Stimulated activated CD8-positive, alpha-beta memory T cell treated with anti-CD3 and anti-CD28 coated beads, Interleukin-15, amount 100 ng/mL, for 48 hours (primary cell): ENCODE data around the gene CERCAM.

Experiments
- DNase-seq, 2 donors: peaks; one replicate each; pipeline ENCODE4 v3.0.0-alpha.2; 2020; ENCODE audit warnings: low read depth in 2 of 2

The CERCAM gene, protein sequence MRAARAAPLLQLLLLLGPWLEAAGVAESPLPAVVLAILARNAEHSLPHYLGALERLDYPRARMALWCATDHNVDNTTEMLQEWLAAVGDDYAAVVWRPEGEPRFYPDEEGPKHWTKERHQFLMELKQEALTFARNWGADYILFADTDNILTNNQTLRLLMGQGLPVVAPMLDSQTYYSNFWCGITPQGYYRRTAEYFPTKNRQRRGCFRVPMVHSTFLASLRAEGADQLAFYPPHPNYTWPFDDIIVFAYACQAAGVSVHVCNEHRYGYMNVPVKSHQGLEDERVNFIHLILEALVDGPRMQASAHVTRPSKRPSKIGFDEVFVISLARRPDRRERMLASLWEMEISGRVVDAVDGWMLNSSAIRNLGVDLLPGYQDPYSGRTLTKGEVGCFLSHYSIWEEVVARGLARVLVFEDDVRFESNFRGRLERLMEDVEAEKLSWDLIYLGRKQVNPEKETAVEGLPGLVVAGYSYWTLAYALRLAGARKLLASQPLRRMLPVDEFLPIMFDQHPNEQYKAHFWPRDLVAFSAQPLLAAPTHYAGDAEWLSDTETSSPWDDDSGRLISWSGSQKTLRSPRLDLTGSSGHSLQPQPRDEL

DNA sequence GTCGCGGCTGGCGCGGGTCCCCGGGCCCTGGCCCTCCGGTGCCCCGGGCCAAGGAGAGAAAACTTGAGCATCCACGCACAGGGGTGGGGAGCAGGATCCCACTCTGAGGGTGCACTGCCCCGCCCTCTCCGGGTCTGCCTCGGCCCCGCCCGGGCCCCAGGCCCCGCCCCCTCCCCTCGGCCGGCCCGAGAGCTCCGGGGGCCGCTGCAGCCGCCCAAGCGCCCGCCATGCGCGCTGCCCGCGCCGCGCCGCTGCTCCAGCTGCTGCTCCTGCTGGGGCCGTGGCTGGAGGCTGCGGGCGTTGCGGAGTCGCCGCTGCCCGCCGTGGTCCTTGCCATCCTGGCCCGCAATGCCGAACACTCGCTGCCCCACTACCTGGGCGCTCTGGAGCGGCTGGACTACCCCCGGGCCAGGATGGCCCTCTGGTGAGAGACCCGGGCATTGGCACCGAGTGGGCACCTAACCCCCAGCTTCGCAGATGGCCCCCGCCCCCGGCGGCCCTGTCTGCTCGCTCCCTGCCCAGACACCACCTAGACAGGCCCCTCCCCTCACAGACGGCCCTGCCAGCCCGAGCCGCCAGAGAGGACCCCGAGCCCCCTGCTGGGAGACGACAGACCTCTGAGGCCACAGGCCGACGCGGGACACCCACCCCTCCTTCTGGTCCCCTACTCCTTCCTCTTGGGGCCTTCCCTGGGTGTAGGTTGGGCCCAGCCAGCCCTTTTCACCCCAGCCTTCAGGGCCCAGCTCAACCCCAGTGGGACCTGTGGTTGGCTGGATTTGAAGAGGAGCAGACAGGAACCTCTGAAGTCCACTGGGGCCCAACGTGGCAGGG, at the start of gene CERCAM:
Gene CERCAM, plus strand, starts transcription at position 207 of the 831 bp plus-strand sequence. Its CDS starts 21 bp downstream, at position 228.
- peak; percentile 26 to 43 for DNase-seq

GRCh38 chr9:128371630-128372117, 49.0 kb upstream of the CERCAM start:
- DNase-seq, result no peak

- no peak for DNase-seq
Observed at GRCh38 chr9:128372188-128372641, 48.4 kb upstream of the CERCAM start.

- DNase-seq, result no peak
Observed at GRCh38 chr9:128372784-128373183, 47.9 kb upstream of the CERCAM start.

DNA sequence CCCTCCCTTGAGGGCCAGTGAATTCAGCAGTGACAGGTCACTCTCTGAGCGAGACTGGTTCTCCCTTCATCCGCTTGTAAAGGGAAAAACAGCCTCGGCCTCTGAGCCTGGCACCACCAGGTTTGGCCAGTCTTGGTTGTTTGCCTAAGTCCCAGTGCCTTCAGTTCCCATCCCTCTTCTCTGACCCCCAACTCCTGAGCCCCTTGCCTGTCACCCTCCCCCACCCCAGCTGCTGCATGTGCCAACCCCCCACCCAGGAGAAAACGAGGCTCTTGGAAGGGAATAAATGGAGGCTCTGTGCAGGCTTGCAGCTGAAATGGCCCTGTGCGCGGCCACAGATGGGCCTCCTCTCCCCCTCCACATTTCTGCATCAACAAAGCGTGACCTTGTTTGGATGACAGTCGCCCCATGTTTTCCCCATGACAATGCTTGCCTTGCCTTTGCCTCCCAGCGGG, 46.4 kb upstream of the CERCAM start:
- no peak for DNase-seq

- no peak for DNase-seq
Observed at GRCh38 chr9:128375865-128376264, 44.8 kb upstream of the CERCAM start.

DNA sequence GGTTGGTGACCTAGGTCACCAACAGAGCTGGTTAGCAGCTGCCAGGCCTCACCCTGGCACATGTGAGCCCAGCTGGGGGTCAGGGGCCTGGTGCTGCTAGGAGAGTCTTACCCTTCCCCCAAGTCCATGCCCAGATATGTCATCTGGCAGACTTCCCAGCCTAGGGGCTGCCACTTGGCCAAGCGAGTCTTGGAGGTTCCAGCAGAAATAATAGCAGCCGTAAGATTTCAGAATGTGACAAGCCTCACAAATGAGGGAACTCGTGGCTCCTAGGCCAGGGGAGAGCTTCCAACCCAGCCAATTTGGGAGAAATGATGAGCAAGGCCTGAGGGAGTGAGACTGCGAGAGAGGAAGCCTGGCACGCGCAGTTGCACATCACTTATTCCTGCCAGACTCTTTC, 38.4 kb upstream of the CERCAM start:
- no peak for DNase-seq

- DNase-seq, result no peak
Observed at GRCh38 chr9:128383007-128383753, 37.5 kb upstream of the CERCAM start.

- no peak for DNase-seq
Observed at GRCh38 chr9:128383791-128384190, 36.9 kb upstream of the CERCAM start.

- no peak for DNase-seq
Observed at GRCh38 chr9:128384801-128385495, 35.7 kb upstream of the CERCAM start.

DNA sequence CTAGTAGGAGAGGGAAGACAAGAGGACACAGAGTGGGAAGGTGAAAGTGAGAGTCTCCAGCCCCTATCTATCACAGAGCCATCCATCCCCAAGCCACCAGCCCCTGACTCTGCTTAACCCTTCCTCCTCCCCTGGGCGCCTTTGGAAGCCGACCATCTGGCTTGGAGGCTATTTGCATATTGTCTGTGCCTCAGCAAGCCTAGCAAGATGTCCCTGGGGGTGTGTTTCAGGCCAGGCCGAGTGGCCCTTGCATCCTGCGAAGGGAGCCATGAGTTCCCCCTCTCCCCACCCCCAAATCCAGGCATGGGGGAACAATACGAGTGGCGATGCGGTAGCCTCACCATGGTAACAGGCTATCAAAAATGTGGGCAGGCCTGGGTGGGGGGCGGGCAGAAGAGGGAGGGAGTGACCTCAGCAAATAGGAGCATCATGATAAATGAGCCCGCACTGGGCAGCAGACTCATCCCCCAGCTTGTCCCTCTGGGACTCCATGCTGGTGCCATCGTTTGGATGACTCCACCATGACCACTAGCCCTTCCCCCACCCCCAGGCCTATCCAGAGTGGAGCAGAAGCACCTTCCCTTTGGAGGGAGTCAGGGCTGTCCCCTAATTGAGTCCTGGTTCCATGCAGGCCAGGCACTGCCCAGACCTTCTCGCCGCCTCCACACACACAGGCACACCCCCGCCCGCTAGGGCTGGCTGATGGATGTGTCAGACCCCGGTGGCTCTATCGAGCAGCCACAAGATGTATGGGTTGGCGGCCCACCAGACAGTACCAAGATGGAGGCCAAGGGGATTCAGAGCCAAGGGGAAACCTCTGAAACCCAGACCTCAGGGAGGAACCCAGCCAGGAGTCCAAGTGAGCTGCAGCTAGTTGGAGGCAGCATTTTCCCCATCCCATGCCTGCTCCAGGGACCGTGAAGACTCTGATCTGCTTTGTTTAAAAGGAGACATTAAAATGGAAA, 34.9 kb upstream of the CERCAM start:
- DNase-seq, result no peak

GRCh38 chr9:128388150-128388549, 32.5 kb upstream of the CERCAM start:
- no peak for DNase-seq

DNA sequence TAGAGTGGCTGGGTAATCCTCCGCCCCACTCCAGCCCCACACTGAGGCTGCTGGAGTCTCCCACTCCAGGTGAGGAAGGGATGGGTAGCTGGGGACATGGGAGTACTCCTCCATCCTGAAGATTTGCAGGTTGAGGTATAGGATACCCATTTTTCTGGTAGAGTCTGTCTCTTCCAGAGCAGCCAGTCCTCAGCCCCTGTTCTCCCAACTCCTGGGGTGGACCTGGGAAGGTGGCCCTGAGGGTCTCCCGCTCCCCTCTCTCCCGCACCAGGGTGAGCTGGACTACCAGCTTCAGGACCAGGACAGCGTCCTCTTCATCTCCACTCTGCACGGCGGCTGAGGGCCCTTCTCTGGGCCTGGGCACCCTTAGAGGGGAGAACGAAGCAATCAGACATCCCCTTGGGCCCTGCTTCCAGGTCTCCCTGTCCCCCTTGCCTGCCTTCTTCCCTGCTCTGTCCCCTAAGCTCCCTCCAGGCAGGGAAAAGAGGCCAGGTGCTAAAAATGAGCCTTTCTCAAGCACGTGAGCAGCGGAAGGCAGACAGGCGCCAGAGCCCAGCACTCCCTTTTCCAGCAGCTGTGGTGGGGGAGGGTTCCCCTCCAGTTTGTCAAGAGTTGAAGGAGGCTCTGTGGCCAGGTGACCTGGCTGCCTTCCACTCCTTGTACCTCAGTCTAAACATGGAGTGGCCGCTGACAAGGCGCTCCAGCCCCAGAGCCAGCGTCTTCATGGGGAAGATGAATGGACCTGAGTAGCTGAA, 31.1 kb upstream of the CERCAM start:
- no peak for DNase-seq

- DNase-seq, result no peak
Observed at GRCh38 chr9:128390150-128390812, 30.4 kb upstream of the CERCAM start.

- no peak for DNase-seq
Observed at GRCh38 chr9:128390813-128391711, 29.6 kb upstream of the CERCAM start.

GRCh38 chr9:128391956-128392301, 28.7 kb upstream of the CERCAM start:
- DNase-seq, result no peak
